ENCODE data around the gene GCH1.
"Not testable (repeated sequence)": the region's sequence is repeated elsewhere in the genome, so short reads cannot be mapped to it uniquely, and the experiment has no call there.

The GCH1 gene

GRCh38 chr14:54816450-54816849, 86.2 kb downstream of the GCH1 start:
- no peak for DNase-seq

- DNase-seq = no peak
Observed at GRCh38 chr14:54815515-54815914, 87.1 kb downstream of the GCH1 start.

- DNase-seq = no peak
Observed at GRCh38 chr14:54815016-54815415, 87.6 kb downstream of the GCH1 start.

- no peak for DNase-seq
Observed at GRCh38 chr14:54814076-54814475, 88.5 kb downstream of the GCH1 start.

- no peak for DNase-seq
Observed at GRCh38 chr14:54813081-54813480, 89.5 kb downstream of the GCH1 start.

- DNase-seq = no peak
Observed at GRCh38 chr14:54812617-54813016, 90.0 kb downstream of the GCH1 start.

- DNase-seq = no peak
Observed at GRCh38 chr14:54809767-54810166, 92.9 kb downstream of the GCH1 start.

GRCh38 chr14:54808326-54809161, 94.1 kb downstream of the GCH1 start:
- no peak for DNase-seq

GRCh38 chr14:54807881-54808280, 94.7 kb downstream of the GCH1 start:
- no peak for DNase-seq

- DNase-seq = no peak
Observed at GRCh38 chr14:54807428-54807827, 95.2 kb downstream of the GCH1 start.

- no peak for DNase-seq
Observed at GRCh38 chr14:54806616-54807015, 96.0 kb downstream of the GCH1 start.

GRCh38 chr14:54805445-54806322, 96.9 kb downstream of the GCH1 start:
- peak; percentile 55 for DNase-seq

- no peak for DNase-seq
Observed at GRCh38 chr14:54805070-54805444, 97.6 kb downstream of the GCH1 start.

- DNase-seq = no peak
Observed at GRCh38 chr14:54804538-54805041, 98.0 kb downstream of the GCH1 start.

GRCh38 chr14:54803926-54804537, 98.6 kb downstream of the GCH1 start:
- DNase-seq = no peak

GRCh38 chr14:54803396-54803795, 99.2 kb downstream of the GCH1 start:
- DNase-seq = no peak

- DNase-seq = not testable (repeated sequence)
Observed at GRCh38 chr14:54801482-54801881, 101.1 kb downstream of the GCH1 start.

- no peak for DNase-seq
Observed at GRCh38 chr14:54798465-54799124, 104.0 kb downstream of the GCH1 start.

- DNase-seq = no peak
Observed at GRCh38 chr14:54797986-54798385, 104.6 kb downstream of the GCH1 start.

- DNase-seq = no peak
Observed at GRCh38 chr14:54797556-54797955, 105.1 kb downstream of the GCH1 start.

GRCh38 chr14:54796961-54797360, 105.7 kb downstream of the GCH1 start:
- DNase-seq = no peak

- no peak for DNase-seq
Observed at GRCh38 chr14:54794796-54795195, 107.8 kb downstream of the GCH1 start.

GRCh38 chr14:54794159-54794558, 108.5 kb downstream of the GCH1 start:
- DNase-seq = no peak

All from amniotic stem cell (primary cell).